GM12865 (cell line): ENCODE data around the gene FAM227B.
A peak's percentile ranks its signal among the peaks of the same experiment; 100 is the strongest.

Source experiments
- DNase-seq: peaks from one replicate; pipeline ENCODE4 v3.0.0; 2010; ENCODE audit warnings: low read depth
- H3K4me3 ChIP-seq: 2 replicates; pipeline ENCODE4 v1.5.1; 2011; ENCODE audit warnings: mild to moderate bottlenecking, low read depth, low read length, control low read depth
- TF ChIP-seq, protein P1 (sequence below): IDR thresholded peaks from 2 replicates; pipeline ENCODE4 v1.5.1; 2011; ENCODE audit warnings: low read length, control low read depth, low read depth, inconsistent platforms; ENCODE audit not compliant: insufficient read depth; ENCODE audit errors: missing control alignments

FAM227B gene

DNA sequence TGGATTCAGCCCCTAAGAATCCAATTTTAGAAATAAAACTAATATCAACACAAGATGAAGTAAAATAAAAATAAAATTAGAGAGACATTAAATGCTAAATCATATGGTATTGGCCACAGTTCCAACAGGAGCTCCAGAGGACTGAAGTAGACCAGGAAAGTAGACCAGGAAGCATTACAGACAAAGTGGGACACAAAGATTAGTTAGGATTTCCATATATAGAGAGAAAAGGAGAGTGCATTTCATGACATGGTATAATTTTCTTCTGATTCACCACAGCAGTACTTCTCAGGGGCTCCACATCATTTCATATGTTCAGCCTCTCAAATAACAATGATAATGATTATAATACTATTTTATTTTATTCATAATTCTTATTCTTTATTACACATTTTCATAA is 179.3 kb downstream of the FAM227B start:
- DNase-seq, result no peak
- TF ChIP-seq, protein P1, sequence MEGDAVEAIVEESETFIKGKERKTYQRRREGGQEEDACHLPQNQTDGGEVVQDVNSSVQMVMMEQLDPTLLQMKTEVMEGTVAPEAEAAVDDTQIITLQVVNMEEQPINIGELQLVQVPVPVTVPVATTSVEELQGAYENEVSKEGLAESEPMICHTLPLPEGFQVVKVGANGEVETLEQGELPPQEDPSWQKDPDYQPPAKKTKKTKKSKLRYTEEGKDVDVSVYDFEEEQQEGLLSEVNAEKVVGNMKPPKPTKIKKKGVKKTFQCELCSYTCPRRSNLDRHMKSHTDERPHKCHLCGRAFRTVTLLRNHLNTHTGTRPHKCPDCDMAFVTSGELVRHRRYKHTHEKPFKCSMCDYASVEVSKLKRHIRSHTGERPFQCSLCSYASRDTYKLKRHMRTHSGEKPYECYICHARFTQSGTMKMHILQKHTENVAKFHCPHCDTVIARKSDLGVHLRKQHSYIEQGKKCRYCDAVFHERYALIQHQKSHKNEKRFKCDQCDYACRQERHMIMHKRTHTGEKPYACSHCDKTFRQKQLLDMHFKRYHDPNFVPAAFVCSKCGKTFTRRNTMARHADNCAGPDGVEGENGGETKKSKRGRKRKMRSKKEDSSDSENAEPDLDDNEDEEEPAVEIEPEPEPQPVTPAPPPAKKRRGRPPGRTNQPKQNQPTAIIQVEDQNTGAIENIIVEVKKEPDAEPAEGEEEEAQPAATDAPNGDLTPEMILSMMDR, result no peak
- no peak overlapping the region for H3K4me3 ChIP-seq

DNA sequence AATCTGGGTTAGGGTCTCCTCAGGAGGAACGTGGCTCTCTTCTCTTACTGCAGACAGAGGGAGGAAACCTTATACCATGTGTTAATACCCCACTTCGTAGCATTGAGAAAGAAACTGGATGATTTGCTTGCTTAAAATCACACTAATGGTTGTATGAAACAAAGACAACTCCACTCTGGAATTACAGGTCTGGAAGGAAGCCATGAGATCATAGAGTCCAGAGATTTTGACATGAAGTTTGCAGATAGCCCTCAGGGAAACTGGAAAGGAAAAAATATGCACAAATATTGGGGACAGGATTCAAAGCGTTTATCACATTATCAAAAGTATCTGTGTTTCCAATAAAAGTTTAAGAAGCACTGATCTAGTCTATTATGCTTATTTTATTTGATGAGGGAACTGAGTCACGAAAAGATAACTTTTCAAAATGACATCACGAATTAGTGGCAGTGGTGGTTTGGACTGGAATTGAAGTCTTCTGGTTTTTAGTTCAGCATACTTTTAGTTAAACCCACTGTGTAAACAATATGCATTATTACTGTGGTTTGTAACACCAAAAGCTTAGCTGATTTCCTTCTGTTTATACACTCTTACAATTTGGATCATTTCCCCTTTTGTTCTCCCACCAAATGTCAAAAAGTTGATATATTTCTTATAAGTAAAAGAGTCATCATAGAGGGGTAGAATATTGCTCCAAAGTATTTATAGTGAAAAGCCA is 180.8 kb downstream of the FAM227B start:
- no peak overlapping the region for H3K4me3 ChIP-seq
- TF ChIP-seq, protein P1, result no peak
- DNase-seq, result no peak

DNA sequence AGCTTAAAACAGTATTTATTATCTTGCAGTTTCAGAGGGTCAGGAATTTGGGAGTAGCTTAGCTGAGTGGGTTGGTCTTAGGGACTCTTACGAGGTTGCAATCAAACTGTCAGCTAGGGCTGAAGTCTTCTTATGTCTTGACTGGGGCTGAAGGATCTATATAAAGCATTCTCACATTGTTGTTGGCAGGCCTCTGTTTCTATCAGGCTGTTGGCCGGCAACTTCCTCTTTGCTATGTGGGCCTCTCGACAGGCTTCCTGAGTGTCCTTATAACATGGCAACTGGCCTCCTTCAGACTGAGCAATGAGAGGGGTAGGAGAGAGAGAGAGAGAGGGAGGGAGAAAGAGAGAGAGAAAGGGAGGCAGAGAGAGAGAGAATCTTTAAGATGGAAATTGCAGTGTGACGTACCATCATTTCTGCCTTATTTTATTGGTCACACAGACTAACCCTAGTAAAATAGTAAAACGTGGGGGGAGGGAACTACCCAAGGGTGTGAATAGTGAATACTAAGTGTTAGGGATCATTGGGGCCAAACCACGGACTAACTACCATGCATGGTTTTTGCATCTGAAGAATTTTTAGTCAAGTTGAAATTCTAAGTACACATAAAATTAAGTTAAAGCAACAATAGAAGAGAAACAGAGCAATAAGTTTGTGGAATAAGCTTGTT is 181.5 kb downstream of the FAM227B start:
- peak; percentile 71 for DNase-seq
- TF ChIP-seq, protein P1, result no peak
- no peak overlapping the region for H3K4me3 ChIP-seq

DNA sequence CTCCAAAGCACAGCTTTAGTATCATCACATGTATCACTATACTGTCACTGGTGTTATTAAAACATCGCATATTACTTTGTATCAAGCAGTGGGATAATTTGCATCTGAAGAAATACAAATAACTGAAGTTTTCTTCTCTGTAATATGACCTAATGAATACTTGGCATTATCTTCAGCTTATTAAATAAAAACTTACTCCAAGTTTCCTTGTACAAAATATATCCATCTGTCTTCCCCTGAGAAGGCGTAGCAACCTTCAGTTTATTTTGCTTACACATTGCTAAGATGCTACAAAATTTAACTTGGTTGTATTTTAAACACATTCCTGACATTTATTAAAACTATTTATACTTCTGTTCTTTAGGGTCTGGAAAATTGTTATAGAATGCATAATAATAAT is 183.9 kb downstream of the FAM227B start:
- TF ChIP-seq, protein P1, result no peak

DNA sequence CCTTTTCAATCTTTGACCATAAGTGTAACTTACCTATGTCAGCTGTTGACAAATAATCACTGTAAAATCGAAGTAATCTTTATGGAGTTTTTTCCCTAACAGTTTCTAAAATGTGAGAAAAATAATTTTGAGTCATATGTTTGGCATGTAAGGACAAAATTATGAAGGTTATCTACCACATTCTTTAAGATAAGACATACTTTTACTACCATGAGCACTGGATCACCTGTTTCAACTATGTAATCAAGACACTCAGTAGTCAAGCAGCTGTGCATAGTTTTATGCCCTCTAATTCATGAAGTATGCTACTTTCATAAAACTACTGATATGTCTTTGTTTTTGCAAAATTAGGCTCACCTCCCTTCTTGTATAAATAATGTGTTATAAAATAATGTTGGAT is 185.4 kb downstream of the FAM227B start:
- no peak for DNase-seq
- H3K4me3 ChIP-seq, result no peak overlapping the region
- TF ChIP-seq, protein P1, result no peak

More for the DNA sequence above, 183.9 kb downstream of the FAM227B start:
- no peak overlapping the region for H3K4me3 ChIP-seq
- no peak for DNase-seq

DNA sequence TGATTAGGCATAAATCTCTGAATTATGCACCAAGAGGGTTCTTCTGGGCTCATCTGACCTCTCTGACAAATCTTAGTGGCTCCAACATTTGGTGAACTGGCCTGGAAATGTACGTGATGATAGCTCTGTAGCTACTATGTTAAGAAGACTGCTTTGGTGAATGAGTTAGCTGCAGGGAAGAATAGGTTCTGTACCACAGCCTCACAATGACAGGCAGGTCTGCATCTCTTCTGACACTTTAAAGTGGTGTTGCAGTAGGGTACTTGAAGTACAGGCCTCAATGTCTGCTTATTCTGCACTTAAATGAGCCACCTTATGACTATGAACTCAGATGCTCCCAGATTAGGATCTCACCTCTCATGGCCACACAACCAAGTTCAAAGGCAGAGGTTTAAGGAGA is 190.6 kb downstream of the FAM227B start:
- no peak overlapping the region for H3K4me3 ChIP-seq
- TF ChIP-seq, protein P1, result no peak
- DNase-seq, result no peak

DNA sequence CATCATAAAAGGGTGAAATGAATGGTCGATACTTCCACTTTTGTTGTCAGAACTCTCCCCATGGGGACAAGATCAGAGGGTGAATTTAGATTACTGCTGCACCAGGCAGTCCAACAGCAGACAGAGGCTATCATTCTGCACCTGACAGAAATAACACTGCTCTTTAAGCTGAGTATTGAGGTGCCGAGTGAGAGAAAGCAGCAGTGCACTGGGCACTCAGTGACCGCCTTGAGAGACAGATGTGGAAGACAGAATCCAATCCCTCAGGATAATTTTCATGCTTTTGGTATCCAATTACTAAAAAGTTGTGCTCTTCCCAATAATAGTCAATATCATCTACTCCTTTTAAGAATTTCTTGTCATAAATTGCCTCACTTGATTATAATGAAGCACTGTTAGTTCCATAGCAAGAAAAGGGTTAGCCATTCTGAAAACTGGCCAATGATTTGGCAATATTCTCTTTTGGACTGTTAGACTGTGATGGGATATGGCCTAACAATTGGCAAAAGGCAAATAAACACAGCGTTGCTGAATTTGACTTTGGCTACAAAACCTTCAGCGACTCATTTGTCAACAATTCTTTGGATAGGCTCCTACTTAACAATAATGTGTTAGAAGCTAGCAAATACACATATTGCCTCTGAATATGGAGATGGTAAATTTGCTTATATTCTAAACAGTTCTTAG is 192.1 kb downstream of the FAM227B start:
- no peak overlapping the region for H3K4me3 ChIP-seq
- no peak for DNase-seq
- TF ChIP-seq, protein P1, result no peak
